GM19397 (cell line): ENCODE data around the gene RBFOX2.
"Not testable (repeated sequence)": the region's sequence is repeated elsewhere in the genome, so short reads cannot be mapped to it uniquely, and the experiment has no call there.

Source experiments
- ATAC-seq: cut with Tn5 transposase; IDR thresholded peaks from one replicate; pipeline ENCODE4 v1.9.1; 2021; ENCODE audit warnings: mild to moderate bottlenecking, moderate library complexity; ENCODE audit not compliant: unreplicated experiment

Gene RBFOX2

GRCh38 chr22:35838855-35839576 lies 189.6 kb downstream of the RBFOX2 start:
- no peak for ATAC-seq

GRCh38 chr22:35837101-35837727 lies 191.4 kb downstream of the RBFOX2 start:
- no peak for ATAC-seq

DNA sequence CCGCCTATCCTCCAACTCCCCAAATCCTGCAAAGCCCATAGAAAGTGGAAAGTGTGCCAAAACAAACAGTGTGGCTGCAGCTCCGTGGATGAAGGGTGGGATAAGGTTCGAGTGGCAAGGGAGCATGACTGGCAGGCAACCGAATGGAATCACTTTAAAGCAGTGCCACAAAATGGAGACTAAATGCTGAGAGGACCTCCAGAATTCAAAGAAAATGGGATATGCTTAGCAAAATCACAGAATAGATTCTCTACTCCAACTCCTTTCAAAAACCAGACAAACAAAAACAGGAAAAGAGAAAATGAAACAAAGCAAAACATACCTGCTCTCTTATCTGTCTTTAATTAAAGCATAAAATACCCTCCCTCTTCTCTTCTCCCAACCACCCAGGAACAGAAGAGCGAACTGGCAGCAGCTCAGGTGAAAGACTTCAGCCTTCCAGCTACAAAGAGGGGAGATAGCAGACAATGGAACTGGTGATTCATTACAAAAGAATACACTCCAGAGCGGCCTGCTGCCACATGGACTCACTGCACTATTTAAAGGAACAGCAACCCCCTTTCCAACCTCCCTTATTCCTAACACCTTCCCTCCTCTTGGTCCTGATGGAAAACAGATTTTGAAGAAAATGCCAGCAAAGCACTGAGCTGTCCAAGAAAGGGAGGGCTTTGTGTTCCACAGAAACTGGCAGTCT lies 192.5 kb downstream of the RBFOX2 start:
- no peak for ATAC-seq

DNA sequence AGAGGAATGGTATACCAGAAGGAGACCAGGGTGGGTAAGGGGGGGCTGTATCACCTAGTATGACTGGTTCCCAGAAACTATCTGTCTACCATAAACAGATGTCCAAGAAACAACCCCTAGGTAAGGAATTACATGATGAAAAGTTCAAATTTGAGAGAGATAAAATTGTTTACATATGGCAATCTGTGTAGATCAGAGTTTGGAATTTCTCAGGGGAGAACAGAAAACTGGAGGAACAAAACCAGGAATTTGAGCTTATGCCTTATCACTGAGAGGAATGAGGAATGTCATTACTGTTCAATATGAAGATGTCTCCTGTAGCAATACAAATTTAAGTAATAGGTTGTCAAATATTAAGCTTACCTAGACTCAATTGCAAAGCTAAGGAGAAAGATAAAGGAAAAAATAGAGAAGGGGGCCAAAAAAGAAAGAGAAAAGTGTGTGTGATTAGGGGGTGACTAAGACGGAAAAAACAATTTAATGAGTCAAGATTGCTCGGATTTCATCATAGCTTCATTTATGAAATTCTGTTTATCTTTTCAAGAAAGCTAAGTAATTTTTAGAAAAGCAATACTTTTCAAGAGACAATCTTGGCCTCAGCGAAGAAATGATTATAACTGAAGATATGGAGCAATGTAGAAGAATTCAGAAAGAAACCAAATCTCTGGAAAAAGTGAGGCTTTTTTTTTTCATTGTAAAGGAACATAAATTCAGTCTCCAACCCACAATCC lies 193.2 kb downstream of the RBFOX2 start:
- no peak for ATAC-seq

- no peak for ATAC-seq
Observed at GRCh38 chr22:35834061-35834460, 194.6 kb downstream of the RBFOX2 start.

GRCh38 chr22:35830305-35830704 lies 198.3 kb downstream of the RBFOX2 start:
- ATAC-seq, result no peak

- ATAC-seq, result no peak
Observed at GRCh38 chr22:35824256-35824655, 204.4 kb downstream of the RBFOX2 start.

- ATAC-seq, result no peak
Observed at GRCh38 chr22:35821654-35822053, 207.0 kb downstream of the RBFOX2 start.

GRCh38 chr22:35819421-35819820 lies 209.2 kb downstream of the RBFOX2 start:
- ATAC-seq, result no peak

DNA sequence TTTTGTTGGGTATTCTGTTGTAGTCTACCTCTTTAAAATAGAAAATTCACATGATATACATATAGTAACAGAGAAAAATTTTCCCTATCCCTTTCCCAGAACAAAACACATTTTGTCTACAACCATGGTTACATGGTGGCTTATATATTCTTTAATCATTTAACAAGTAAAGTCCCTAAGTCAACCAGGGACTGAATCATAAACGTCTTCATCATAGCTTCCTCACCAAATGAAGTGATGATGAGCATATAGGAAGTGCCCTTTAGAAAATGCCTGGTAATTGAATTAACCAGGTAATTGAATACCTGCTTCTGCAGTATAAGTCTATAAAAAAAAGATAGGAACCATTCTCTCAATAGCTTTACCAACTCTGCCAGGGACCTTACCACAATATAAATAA lies 209.7 kb downstream of the RBFOX2 start:
- no peak for ATAC-seq

GRCh38 chr22:35812600-35812999 lies 216.0 kb downstream of the RBFOX2 start:
- no peak for ATAC-seq

DNA sequence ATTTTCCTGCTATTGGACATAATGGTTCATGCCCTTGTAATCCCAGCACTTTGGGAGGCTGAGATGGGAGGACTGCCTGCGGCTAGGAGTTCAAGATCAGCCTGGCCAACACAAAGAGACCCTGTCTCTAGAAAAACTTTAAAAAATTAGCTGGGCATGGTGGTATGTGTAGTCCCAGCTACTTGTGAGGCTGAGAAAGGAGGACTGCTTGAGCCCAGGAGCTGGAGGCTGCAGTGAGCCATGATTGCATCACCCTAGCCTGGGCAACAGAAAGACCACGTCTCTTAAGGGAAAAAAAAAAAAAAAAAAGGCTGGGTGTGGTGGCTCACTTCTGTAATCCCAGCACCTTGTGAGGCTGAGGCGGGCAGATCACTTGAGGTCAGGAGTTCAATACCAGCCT lies 217.0 kb downstream of the RBFOX2 start:
- no peak for ATAC-seq

- no peak for ATAC-seq
Observed at GRCh38 chr22:35809816-35810215, 218.8 kb downstream of the RBFOX2 start.

- ATAC-seq, result no peak
Observed at GRCh38 chr22:35808377-35808776, 220.2 kb downstream of the RBFOX2 start.

- ATAC-seq, result not testable (repeated sequence)
Observed at GRCh38 chr22:35806668-35807067, 222.0 kb downstream of the RBFOX2 start.

DNA sequence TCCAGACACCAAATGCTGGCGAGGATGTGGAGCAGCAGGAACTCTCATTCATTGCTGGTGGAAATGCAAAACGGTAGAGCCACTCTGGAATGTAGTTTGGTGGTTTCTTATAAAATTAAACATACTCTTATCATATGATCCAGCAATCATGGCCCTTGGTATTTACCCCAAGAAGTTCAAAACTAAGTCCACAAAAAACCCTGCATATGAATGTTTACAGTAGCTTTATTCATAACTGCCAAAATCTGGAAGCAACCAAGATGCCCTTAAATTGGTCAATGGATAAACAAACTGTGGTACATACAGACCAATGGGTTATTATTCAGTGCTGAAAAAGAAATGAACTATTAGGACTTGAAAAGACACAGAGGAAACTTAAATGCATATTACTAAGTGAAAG lies 223.2 kb downstream of the RBFOX2 start:
- ATAC-seq, result no peak

DNA sequence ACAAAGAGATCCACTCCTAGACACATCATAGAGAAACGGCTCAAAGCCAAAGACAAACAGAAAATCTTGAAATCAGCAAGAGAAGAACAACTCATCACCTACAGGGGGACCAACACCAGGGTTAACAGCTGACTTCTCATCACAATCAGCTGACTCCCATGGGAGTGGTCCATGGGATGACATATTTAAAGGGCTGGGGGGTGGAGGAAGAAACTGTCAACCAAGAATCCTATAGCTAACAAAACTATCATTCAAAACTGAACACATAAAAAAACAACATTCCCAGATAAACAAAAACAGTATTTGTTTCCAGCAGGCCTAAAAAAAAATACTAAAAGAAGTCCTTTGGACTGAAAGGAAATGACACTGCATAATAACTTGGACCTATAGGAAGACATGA lies 224.2 kb downstream of the RBFOX2 start:
- no peak for ATAC-seq

- ATAC-seq, result no peak
Observed at GRCh38 chr22:35802885-35803284, 225.7 kb downstream of the RBFOX2 start.

DNA sequence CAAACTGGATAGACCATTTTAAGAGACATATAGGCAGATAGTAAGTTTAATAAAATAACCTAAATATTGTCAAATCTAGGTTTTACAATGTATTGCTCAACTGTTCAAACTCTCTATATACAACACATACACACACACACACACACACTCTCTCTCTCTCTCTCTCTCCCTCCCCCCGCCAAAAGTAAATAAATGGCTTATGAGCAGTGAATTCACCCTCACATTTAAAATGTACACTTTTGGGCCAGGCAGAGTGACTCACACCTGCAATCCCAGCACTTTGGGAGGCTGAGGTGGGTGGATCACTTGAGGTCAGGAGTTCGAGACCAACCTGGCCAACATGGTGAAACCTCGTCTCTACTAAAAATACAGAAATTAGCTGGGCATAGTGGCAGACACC lies 227.3 kb downstream of the RBFOX2 start:
- not testable (repeated sequence) for ATAC-seq

GRCh38 chr22:35799150-35799549 lies 229.5 kb downstream of the RBFOX2 start:
- no peak for ATAC-seq

GRCh38 chr22:35797411-35797810 lies 231.2 kb downstream of the RBFOX2 start:
- no peak for ATAC-seq
